22Rv1 (cell line): Measurements from ENCODE around the gene GCSAM.

ENCODE experiments used
- H3K27ac ChIP-seq: fragments of 450-650 bp; 2 replicates; pipeline ENCODE4 v1.5.1; 2017
- ZFX ChIP-seq: fragments of 450-650 bp; IDR thresholded peaks from 2 replicates; pipeline ENCODE4 v1.6.1; 2017; ENCODE audit warnings: antibody characterized with exemption, borderline replicate concordance
- TF ChIP-seq, protein P1 (sequence below): fragments of 450-650 bp; IDR thresholded peaks from 2 replicates; pipeline ENCODE4 v1.5.1; 2017; ENCODE audit warnings: mild to moderate bottlenecking

GCSAM gene, protein sequence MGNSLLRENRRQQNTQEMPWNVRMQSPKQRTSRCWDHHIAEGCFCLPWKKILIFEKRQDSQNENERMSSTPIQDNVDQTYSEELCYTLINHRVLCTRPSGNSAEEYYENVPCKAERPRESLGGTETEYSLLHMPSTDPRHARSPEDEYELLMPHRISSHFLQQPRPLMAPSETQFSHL

DNA sequence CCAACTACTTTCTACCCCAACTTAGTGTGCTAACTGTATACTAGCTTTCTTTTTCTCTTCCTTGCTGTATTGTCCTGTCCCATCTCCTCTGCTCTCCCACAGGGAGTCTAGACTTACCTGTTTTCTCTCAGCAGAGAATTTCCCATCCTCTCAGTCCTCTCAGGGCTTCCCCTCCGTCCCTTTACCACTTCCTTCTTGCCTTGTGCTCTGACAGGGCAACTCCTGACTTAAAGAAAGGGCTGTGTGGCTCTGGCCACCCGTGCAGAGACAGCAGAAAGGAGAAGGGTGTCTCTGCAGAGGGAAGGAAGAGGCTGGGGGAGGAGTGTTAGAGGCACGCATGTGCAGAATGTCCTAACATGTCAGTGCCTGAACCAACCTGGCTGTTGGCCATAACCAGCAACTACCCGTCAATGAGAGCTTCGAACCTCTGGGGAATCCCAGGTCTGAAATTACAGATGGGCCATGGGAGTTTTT, at the start of gene GCSAM:
TSS of gene GCSAM (minus strand) at position 274 of the 474 bp plus-strand sequence. CDS start at position 146, 128 bp downstream.
- no peak within 1 kb of the TSS for H3K27ac ChIP-seq
- TF ChIP-seq, protein P1, sequence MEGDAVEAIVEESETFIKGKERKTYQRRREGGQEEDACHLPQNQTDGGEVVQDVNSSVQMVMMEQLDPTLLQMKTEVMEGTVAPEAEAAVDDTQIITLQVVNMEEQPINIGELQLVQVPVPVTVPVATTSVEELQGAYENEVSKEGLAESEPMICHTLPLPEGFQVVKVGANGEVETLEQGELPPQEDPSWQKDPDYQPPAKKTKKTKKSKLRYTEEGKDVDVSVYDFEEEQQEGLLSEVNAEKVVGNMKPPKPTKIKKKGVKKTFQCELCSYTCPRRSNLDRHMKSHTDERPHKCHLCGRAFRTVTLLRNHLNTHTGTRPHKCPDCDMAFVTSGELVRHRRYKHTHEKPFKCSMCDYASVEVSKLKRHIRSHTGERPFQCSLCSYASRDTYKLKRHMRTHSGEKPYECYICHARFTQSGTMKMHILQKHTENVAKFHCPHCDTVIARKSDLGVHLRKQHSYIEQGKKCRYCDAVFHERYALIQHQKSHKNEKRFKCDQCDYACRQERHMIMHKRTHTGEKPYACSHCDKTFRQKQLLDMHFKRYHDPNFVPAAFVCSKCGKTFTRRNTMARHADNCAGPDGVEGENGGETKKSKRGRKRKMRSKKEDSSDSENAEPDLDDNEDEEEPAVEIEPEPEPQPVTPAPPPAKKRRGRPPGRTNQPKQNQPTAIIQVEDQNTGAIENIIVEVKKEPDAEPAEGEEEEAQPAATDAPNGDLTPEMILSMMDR = no peak
- TF ChIP-seq ZFX = no peak

DNA sequence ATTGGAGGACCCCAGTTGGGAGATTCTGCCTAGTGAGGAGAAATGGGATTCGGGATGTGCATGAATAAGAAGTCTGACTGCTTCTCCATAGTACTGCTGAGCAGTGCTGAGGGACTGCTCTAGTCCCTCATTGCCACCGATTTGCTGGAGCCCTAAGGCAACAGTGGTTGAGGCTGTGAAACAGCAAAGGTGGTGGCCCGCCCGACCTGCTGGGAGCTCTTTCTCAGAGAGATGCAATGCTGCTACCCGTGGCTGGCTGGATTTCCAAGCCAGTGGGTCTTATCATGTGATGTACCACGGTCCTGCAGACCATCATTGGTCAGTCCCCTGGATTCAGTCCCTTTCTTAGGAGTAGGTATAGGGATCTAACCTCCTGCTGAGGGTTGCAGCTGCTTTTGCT, 42.6 kb upstream of the GCSAM start:
- no peak overlapping the region for H3K27ac ChIP-seq
- no peak for TF ChIP-seq ZFX
- TF ChIP-seq, protein P1 = no peak

- no peak overlapping the region for H3K27ac ChIP-seq
- TF ChIP-seq, protein P1 = no peak
- no peak for TF ChIP-seq ZFX
Measured at GRCh38 chr3:112175037-112175436, 42.0 kb upstream of the GCSAM start.

GRCh38 chr3:112171144-112171543, 38.1 kb upstream of the GCSAM start:
- no peak for TF ChIP-seq ZFX
- TF ChIP-seq, protein P1 = no peak
- H3K27ac ChIP-seq = no peak overlapping the region

- no peak overlapping the region for H3K27ac ChIP-seq
- TF ChIP-seq ZFX = no peak
- TF ChIP-seq, protein P1 = no peak
Measured at GRCh38 chr3:112170046-112170445, 37.0 kb upstream of the GCSAM start.

DNA sequence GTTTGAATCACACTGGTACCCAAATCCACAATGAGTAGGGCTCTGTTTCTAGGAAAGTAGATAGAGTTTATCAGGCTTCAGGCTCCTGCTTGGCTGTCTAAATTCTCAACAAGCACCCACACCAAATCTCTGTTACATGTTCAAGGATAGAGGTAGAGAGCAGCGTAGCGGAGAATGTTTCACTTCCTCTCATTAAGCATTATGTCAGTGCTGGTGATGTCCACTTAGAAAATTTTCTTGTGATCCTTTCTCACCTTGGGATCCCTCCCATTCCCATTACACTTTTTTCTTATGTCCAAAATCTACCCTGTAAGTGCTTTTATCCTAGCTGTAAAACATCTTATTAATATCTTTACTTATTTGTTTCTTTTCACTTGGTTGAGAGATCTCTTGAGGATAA, 34.7 kb upstream of the GCSAM start:
- no peak for TF ChIP-seq ZFX
- TF ChIP-seq, protein P1 = no peak
- H3K27ac ChIP-seq = no peak overlapping the region

GRCh38 chr3:112149136-112149535, 16.1 kb upstream of the GCSAM start:
- no peak for TF ChIP-seq ZFX
- TF ChIP-seq, protein P1 = no peak
- H3K27ac ChIP-seq = no peak overlapping the region
